Gastroesophageal sphincter (tissue), 3 donors: ENCODE data around the gene VPS41.

Experiments
- EP300 ChIP-seq: sonication (generic); formaldehyde crosslinking; IDR thresholded peaks from one replicate; pipeline ENCODE4 v1.6.1; 2017; ENCODE audit warnings: antibody characterized with exemption, mild to moderate bottlenecking
- POLR2A ChIP-seq, 2 donors: fragments of 450-650 bp; IDR thresholded peaks; one replicate each; pipeline ENCODE4 v1.6.1; 2017; ENCODE audit warnings: antibody characterized with exemption in 2 of 2, mild to moderate bottlenecking in 2 of 2, moderate library complexity in 1 of 2
- POLR2AphosphoS5 ChIP-seq: sonication (generic); formaldehyde crosslinking; IDR thresholded peaks from one replicate; pipeline ENCODE4 v1.6.1; 2017; ENCODE audit warnings: antibody characterized with exemption
- TF ChIP-seq, protein P1 (sequence below), 4 experiments: fragments of 200-600 bp in 2 of 4; fragments of 450-650 bp in 2 of 4; sonication (generic) in 1 of 4; IDR thresholded peaks; one replicate each; pipeline ENCODE4 v1.5.1; 2017 to 2019; ENCODE audit warnings: antibody characterized with exemption in 4 of 4, mild to moderate bottlenecking in 2 of 4, moderate library complexity in 2 of 4

DNA sequence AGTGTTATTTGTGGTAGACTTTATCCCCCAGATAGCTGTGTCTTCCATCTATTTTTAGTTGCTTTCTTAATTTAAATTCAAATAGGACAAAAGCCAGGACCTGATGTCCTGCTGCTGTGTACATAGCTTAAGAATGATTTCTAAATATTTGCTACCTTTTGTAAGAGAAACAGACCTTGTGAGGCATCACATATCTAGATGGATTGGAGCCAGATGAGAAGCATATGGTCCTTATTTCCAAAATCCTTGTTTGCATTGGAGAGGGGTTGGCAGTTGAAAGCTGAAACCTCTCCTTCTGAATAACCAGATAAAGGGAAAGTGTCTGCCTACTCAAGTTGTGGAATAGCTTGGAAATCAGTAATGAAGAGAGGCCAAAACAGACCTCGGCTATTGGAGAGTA lies 227.1 kb downstream of the VPS41 start:
- TF ChIP-seq, protein P1, sequence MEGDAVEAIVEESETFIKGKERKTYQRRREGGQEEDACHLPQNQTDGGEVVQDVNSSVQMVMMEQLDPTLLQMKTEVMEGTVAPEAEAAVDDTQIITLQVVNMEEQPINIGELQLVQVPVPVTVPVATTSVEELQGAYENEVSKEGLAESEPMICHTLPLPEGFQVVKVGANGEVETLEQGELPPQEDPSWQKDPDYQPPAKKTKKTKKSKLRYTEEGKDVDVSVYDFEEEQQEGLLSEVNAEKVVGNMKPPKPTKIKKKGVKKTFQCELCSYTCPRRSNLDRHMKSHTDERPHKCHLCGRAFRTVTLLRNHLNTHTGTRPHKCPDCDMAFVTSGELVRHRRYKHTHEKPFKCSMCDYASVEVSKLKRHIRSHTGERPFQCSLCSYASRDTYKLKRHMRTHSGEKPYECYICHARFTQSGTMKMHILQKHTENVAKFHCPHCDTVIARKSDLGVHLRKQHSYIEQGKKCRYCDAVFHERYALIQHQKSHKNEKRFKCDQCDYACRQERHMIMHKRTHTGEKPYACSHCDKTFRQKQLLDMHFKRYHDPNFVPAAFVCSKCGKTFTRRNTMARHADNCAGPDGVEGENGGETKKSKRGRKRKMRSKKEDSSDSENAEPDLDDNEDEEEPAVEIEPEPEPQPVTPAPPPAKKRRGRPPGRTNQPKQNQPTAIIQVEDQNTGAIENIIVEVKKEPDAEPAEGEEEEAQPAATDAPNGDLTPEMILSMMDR (IDR thresholded peaks at IDR 0.05), result no peak
- TF ChIP-seq POLR2A (IDR thresholded peaks at IDR 0.05) (no peak), EP300 (no peak), POLR2AphosphoS5 (no peak)
